ENCODE results near the gene PTPRE.

Gene PTPRE

GRCh38 chr10:128072046-128072445, 165.1 kb downstream of the PTPRE start:
- H3K4me1 ChIP-seq (ENCODE audit: control insufficient read depth in 5 of 5, insufficient read depth in 5 of 5, low read length in 5 of 5): peaks cover 0 to 6% (median under 1%) of the 10 kb centered on the region in 5 donors
- H3K9me3 ChIP-seq (ENCODE audit: control insufficient read depth in 5 of 5, low read length in 5 of 5): no peaks in the 10 kb centered on the region
- H3K4me3 ChIP-seq (ENCODE audit: low read depth in 1 of 5, low read length in 5 of 5): no peak overlapping the region
- peaks cover 4 to 86% (median 61%) of the 10 kb centered on the region in 5 donors for H3K36me3 ChIP-seq (ENCODE audit: control insufficient read depth in 5 of 5, insufficient read depth in 5 of 5, low read length in 5 of 5)
- H3K27ac ChIP-seq (ENCODE audit: low read depth, low read length): no peak overlapping the region
- peaks cover 0 to 6% (median 0%) of the 10 kb centered on the region in 5 donors for H3K27me3 ChIP-seq (ENCODE audit: control insufficient read depth in 5 of 5, insufficient read depth in 4 of 5, low read length in 5 of 5)
- no peak overlapping the region for H3K9ac ChIP-seq (ENCODE audit: low read length in 5 of 5)

- no peak overlapping the region for H3K27ac ChIP-seq (ENCODE audit: low read depth, low read length)
- H3K4me3 ChIP-seq (ENCODE audit: low read depth in 1 of 5, low read length in 5 of 5): no peak overlapping the region
- peaks cover 0 to 6% (median 0%) of the 10 kb centered on the region in 5 donors for H3K4me1 ChIP-seq (ENCODE audit: control insufficient read depth in 5 of 5, insufficient read depth in 5 of 5, low read length in 5 of 5)
- H3K9me3 ChIP-seq (ENCODE audit: control insufficient read depth in 5 of 5, low read length in 5 of 5): no peaks in the 10 kb centered on the region
- peaks cover 4 to 86% (median 63%) of the 10 kb centered on the region in 5 donors for H3K36me3 ChIP-seq (ENCODE audit: control insufficient read depth in 5 of 5, insufficient read depth in 5 of 5, low read length in 5 of 5)
- peaks cover 0 to 9% (median 0%) of the 10 kb centered on the region in 5 donors for H3K27me3 ChIP-seq (ENCODE audit: control insufficient read depth in 5 of 5, insufficient read depth in 4 of 5, low read length in 5 of 5)
- H3K9ac ChIP-seq (ENCODE audit: low read length in 5 of 5): no peak overlapping the region
Observed at GRCh38 chr10:128072941-128073645, 166.2 kb downstream of the PTPRE start.

- Histone ChIP-seq H3K9me3 (ENCODE audit: control insufficient read depth in 5 of 5, low read length in 5 of 5) (no peaks in the 10 kb centered on the region), H3K4me3 (ENCODE audit: low read depth in 1 of 5, low read length in 5 of 5) (no peak overlapping the region), H3K36me3 (ENCODE audit: control insufficient read depth in 5 of 5, insufficient read depth in 5 of 5, low read length in 5 of 5) (peaks cover 4 to 86% (median 65%) of the 10 kb centered on the region in 5 donors), H3K9ac (ENCODE audit: low read length in 5 of 5) (no peak overlapping the region), H3K27me3 (ENCODE audit: control insufficient read depth in 5 of 5, insufficient read depth in 4 of 5, low read length in 5 of 5) (peaks cover 0 to 9% (median 0%) of the 10 kb centered on the region in 5 donors), H3K4me1 (ENCODE audit: control insufficient read depth in 5 of 5, insufficient read depth in 5 of 5, low read length in 5 of 5) (peaks cover 0 to 6% (median 0%) of the 10 kb centered on the region in 5 donors), H3K27ac (ENCODE audit: low read depth, low read length) (no peak overlapping the region)
Observed at GRCh38 chr10:128073890-128074289, 167.0 kb downstream of the PTPRE start.

GRCh38 chr10:128074589-128074988, 167.7 kb downstream of the PTPRE start:
- H3K27ac ChIP-seq (ENCODE audit: low read depth, low read length): no peak overlapping the region
- no peak overlapping the region for H3K9ac ChIP-seq (ENCODE audit: low read length in 5 of 5)
- no peak overlapping the region for H3K4me3 ChIP-seq (ENCODE audit: low read depth in 1 of 5, low read length in 5 of 5)
- H3K36me3 ChIP-seq (ENCODE audit: control insufficient read depth in 5 of 5, insufficient read depth in 5 of 5, low read length in 5 of 5): peaks cover 4 to 91% (median 72%) of the 10 kb centered on the region in 5 donors
- H3K9me3 ChIP-seq (ENCODE audit: control insufficient read depth in 5 of 5, low read length in 5 of 5): no peaks in the 10 kb centered on the region
- peaks cover 0 to 9% (median 0%) of the 10 kb centered on the region in 5 donors for H3K27me3 ChIP-seq (ENCODE audit: control insufficient read depth in 5 of 5, insufficient read depth in 4 of 5, low read length in 5 of 5)
- H3K4me1 ChIP-seq (ENCODE audit: control insufficient read depth in 5 of 5, insufficient read depth in 5 of 5, low read length in 5 of 5): peaks cover 0 to 2% (median 0%) of the 10 kb centered on the region in 5 donors

GRCh38 chr10:128077155-128077875, 170.4 kb downstream of the PTPRE start:
- H3K27ac ChIP-seq (ENCODE audit: low read depth, low read length): no peak overlapping the region
- no peaks in the 10 kb centered on the region for H3K9me3 ChIP-seq (ENCODE audit: control insufficient read depth in 5 of 5, low read length in 5 of 5)
- peaks cover 4 to 82% (median 58%) of the 10 kb centered on the region in 5 donors for H3K36me3 ChIP-seq (ENCODE audit: control insufficient read depth in 5 of 5, insufficient read depth in 5 of 5, low read length in 5 of 5)
- H3K4me1 ChIP-seq (ENCODE audit: control insufficient read depth in 5 of 5, insufficient read depth in 5 of 5, low read length in 5 of 5): no peaks in the 10 kb centered on the region
- no peak overlapping the region for H3K4me3 ChIP-seq (ENCODE audit: low read depth in 1 of 5, low read length in 5 of 5)
- no peak overlapping the region for H3K9ac ChIP-seq (ENCODE audit: low read length in 5 of 5)
- peaks cover 0 to 3% (median 0%) of the 10 kb centered on the region in 5 donors for H3K27me3 ChIP-seq (ENCODE audit: control insufficient read depth in 5 of 5, insufficient read depth in 4 of 5, low read length in 5 of 5)

- H3K27me3 ChIP-seq (ENCODE audit: control insufficient read depth in 5 of 5, insufficient read depth in 4 of 5, low read length in 5 of 5): peaks cover 0 to 3% (median 0%) of the 10 kb centered on the region in 5 donors
- no peak overlapping the region for H3K27ac ChIP-seq (ENCODE audit: low read depth, low read length)
- H3K4me3 ChIP-seq (ENCODE audit: low read depth in 1 of 5, low read length in 5 of 5): no peak overlapping the region
- no peaks in the 10 kb centered on the region for H3K9me3 ChIP-seq (ENCODE audit: control insufficient read depth in 5 of 5, low read length in 5 of 5)
- no peak overlapping the region for H3K9ac ChIP-seq (ENCODE audit: low read length in 5 of 5)
- H3K36me3 ChIP-seq (ENCODE audit: control insufficient read depth in 5 of 5, insufficient read depth in 5 of 5, low read length in 5 of 5): peaks cover 4 to 77% (median 56%) of the 10 kb centered on the region in 5 donors
- no peaks in the 10 kb centered on the region for H3K4me1 ChIP-seq (ENCODE audit: control insufficient read depth in 5 of 5, insufficient read depth in 5 of 5, low read length in 5 of 5)
Observed at GRCh38 chr10:128078136-128078969, 171.4 kb downstream of the PTPRE start.

GRCh38 chr10:128080231-128080630, 173.3 kb downstream of the PTPRE start:
- H3K36me3 ChIP-seq (ENCODE audit: control insufficient read depth in 5 of 5, insufficient read depth in 5 of 5, low read length in 5 of 5): peaks cover 0 to 77% (median 55%) of the 10 kb centered on the region in 5 donors
- H3K4me1 ChIP-seq (ENCODE audit: control insufficient read depth in 5 of 5, insufficient read depth in 5 of 5, low read length in 5 of 5): no peaks in the 10 kb centered on the region

GRCh38 chr10:128080641-128081040, 173.7 kb downstream of the PTPRE start:
- no peak overlapping the region for H3K4me3 ChIP-seq (ENCODE audit: low read depth in 1 of 5, low read length in 5 of 5)

More at GRCh38 chr10:128080231-128080630, 173.3 kb downstream of the PTPRE start:
- no peak overlapping the region for H3K9ac ChIP-seq (ENCODE audit: low read length in 5 of 5)
- peaks cover 0 to 3% (median 0%) of the 10 kb centered on the region in 5 donors for H3K27me3 ChIP-seq (ENCODE audit: control insufficient read depth in 5 of 5, insufficient read depth in 4 of 5, low read length in 5 of 5)
- no peak overlapping the region for H3K4me3 ChIP-seq (ENCODE audit: low read depth in 1 of 5, low read length in 5 of 5)
- H3K27ac ChIP-seq (ENCODE audit: low read depth, low read length): no peak overlapping the region
- no peaks in the 10 kb centered on the region for H3K9me3 ChIP-seq (ENCODE audit: control insufficient read depth in 5 of 5, low read length in 5 of 5)

GRCh38 chr10:128081222-128081621, 174.3 kb downstream of the PTPRE start:
- H3K4me1 ChIP-seq (ENCODE audit: control insufficient read depth in 5 of 5, insufficient read depth in 5 of 5, low read length in 5 of 5): no peaks in the 10 kb centered on the region
- no peak overlapping the region for H3K27ac ChIP-seq (ENCODE audit: low read depth, low read length)
- peaks cover 0 to 3% (median 0%) of the 10 kb centered on the region in 5 donors for H3K27me3 ChIP-seq (ENCODE audit: control insufficient read depth in 5 of 5, insufficient read depth in 4 of 5, low read length in 5 of 5)
- H3K4me3 ChIP-seq (ENCODE audit: low read depth in 1 of 5, low read length in 5 of 5): no peak overlapping the region
- no peak overlapping the region for H3K9ac ChIP-seq (ENCODE audit: low read length in 5 of 5)
- H3K9me3 ChIP-seq (ENCODE audit: control insufficient read depth in 5 of 5, low read length in 5 of 5): no peaks in the 10 kb centered on the region
- peaks cover 0 to 73% (median 53%) of the 10 kb centered on the region in 5 donors for H3K36me3 ChIP-seq (ENCODE audit: control insufficient read depth in 5 of 5, insufficient read depth in 5 of 5, low read length in 5 of 5)

More at GRCh38 chr10:128080641-128081040, 173.7 kb downstream of the PTPRE start:
- H3K27me3 ChIP-seq (ENCODE audit: control insufficient read depth in 5 of 5, insufficient read depth in 4 of 5, low read length in 5 of 5): peaks cover 0 to 3% (median 0%) of the 10 kb centered on the region in 5 donors
- H3K9ac ChIP-seq (ENCODE audit: low read length in 5 of 5): no peak overlapping the region
- no peak overlapping the region for H3K27ac ChIP-seq (ENCODE audit: low read depth, low read length)
- H3K9me3 ChIP-seq (ENCODE audit: control insufficient read depth in 5 of 5, low read length in 5 of 5): no peaks in the 10 kb centered on the region
- peaks cover 0 to 78% (median 53%) of the 10 kb centered on the region in 5 donors for H3K36me3 ChIP-seq (ENCODE audit: control insufficient read depth in 5 of 5, insufficient read depth in 5 of 5, low read length in 5 of 5)
- H3K4me1 ChIP-seq (ENCODE audit: control insufficient read depth in 5 of 5, insufficient read depth in 5 of 5, low read length in 5 of 5): no peaks in the 10 kb centered on the region
